ENCODE data around the gene CEBPG.

GRCh38 chr19:33379151-33379829 lies 5.8 kb downstream of the CEBPG start:
- TF ChIP-seq CTCF (conservative IDR thresholded peaks at IDR 0.05 in 1 of 2, IDR thresholded peaks at IDR 0.05 in 1 of 2; ENCODE audit: low read depth in 1 of 2, low read length in 2 of 2) (no peak), EZH2 (IDR thresholded peaks at IDR 0.05; ENCODE audit: low read length, missing control alignments) (no peak)

Measured in fibroblast of lung (primary cell).